WTC11 (cell line): ENCODE measurements around the gene NOD1. TPM values are rescaled to one million over a fixed set of nuclear protein-coding genes. Genes with fewer than 3 reads are reported as not detected.

Experiments used
- ATAC-seq: fragments of 200-7000 bp; cut with Tn5 transposase; 2 replicates; pipeline ENCODE4 v1.10.0; 2021; ENCODE audit warnings: mild to moderate bottlenecking, moderate library complexity
- CTCF ChIA-PET: fragments of 300-600 bp; sonication (Branson Sonifier 250); formaldehyde crosslinking; loops from one replicate; lab custom pipeline; 2021; ENCODE audit warnings: antibody characterized with exemption; lab: Charles Lee
- POLR2A ChIA-PET: fragments of 350-600 bp; sonication (Branson Sonifier 250); formaldehyde crosslinking; loops from one replicate; lab custom pipeline; 2021; ENCODE audit warnings: antibody characterized with exemption; lab: Charles Lee
- DNase-seq: peaks from one replicate; pipeline ENCODE4 v3.0.0; 2021; ENCODE audit warnings: low spot score
- H3K27ac Mint-ChIP-seq: 2 replicates; pipeline ENCODE4 v1.8.0; 2021; ENCODE audit warnings: mixed read lengths
- H3K27me3 Mint-ChIP-seq: 2 replicates; pipeline ENCODE4 v1.8.0; 2021; ENCODE audit warnings: low read depth, mild to moderate bottlenecking, moderate library complexity, mixed read lengths
- H3K36me3 Mint-ChIP-seq: 2 replicates; pipeline ENCODE4 v1.8.0; 2021; ENCODE audit warnings: mixed read lengths
- H3K4me1 Mint-ChIP-seq: 2 replicates; pipeline ENCODE4 v1.8.0; 2022; ENCODE audit warnings: mixed read lengths
- H3K4me3 Mint-ChIP-seq: 2 replicates; pipeline ENCODE4 v1.8.0; 2021; ENCODE audit warnings: mild to moderate bottlenecking, moderate library complexity, mixed read lengths
- H3K9me3 Mint-ChIP-seq: 2 replicates; pipeline ENCODE4 v1.8.0; 2021; ENCODE audit warnings: mixed read lengths
- EMX1 ChIP-seq: fragments of 250-450 bp; sonication (Bioruptor Pico); IDR thresholded peaks from 2 replicates; pipeline ENCODE4 v1.8.0; 2021; ENCODE audit warnings: mild to moderate bottlenecking
- ESRRA ChIP-seq: sonication (generic); formaldehyde crosslinking; IDR thresholded peaks from 2 replicates; pipeline ENCODE4 v1.8.1; 2022; ENCODE audit warnings: mild to moderate bottlenecking, missing genetic modification reagents, borderline replicate concordance
- FOXJ3 ChIP-seq: sonication (generic); formaldehyde crosslinking; IDR thresholded peaks from 2 replicates; pipeline ENCODE4 v1.9.0; 2021; ENCODE audit warnings: missing genetic modification reagents, mild to moderate bottlenecking, borderline replicate concordance
- GRHL2 ChIP-seq: fragments of 250-450 bp; sonication (Bioruptor Pico); IDR thresholded peaks from 2 replicates; pipeline ENCODE4 v1.8.0; 2022; ENCODE audit warnings: mild to moderate bottlenecking, moderate library complexity; ENCODE audit not compliant: insufficient replicate concordance, severe bottlenecking
- JUN ChIP-seq: sonication (generic); formaldehyde crosslinking; IDR thresholded peaks from 2 replicates; pipeline ENCODE4 v1.8.0; 2023; ENCODE audit warnings: mild to moderate bottlenecking, missing genetic modification reagents
- NFYB ChIP-seq: sonication (generic); formaldehyde crosslinking; conservative IDR thresholded peaks from 2 replicates; pipeline ENCODE4 v1.8.0; 2022; ENCODE audit warnings: low read depth, missing genetic modification reagents
- NR1H2 ChIP-seq: sonication (generic); formaldehyde crosslinking; IDR thresholded peaks from 2 replicates; pipeline ENCODE4 v1.9.0; 2021; ENCODE audit warnings: mild to moderate bottlenecking, moderate library complexity, missing genetic modification reagents
- RORB ChIP-seq: fragments of 250-450 bp; sonication (Bioruptor Pico); IDR thresholded peaks from 2 replicates; pipeline ENCODE4 v1.9.0; 2021; ENCODE audit warnings: mild to moderate bottlenecking
- SP1 ChIP-seq: sonication (generic); formaldehyde crosslinking; conservative IDR thresholded peaks from 2 replicates; pipeline ENCODE4 v1.8.1; 2022; ENCODE audit warnings: missing genetic modification reagents
- ZBTB21 ChIP-seq: sonication (generic); formaldehyde crosslinking; IDR thresholded peaks from 2 replicates; pipeline ENCODE4 v1.8.1; 2023; ENCODE audit warnings: mild to moderate bottlenecking, missing genetic modification reagents, borderline replicate concordance
- ZNF121 ChIP-seq: sonication (generic); formaldehyde crosslinking; IDR thresholded peaks from 2 replicates; pipeline ENCODE4 v1.8.0; 2023; ENCODE audit warnings: missing genetic modification reagents
- ZNF138 ChIP-seq: sonication (generic); formaldehyde crosslinking; conservative IDR thresholded peaks from 2 replicates; pipeline ENCODE4 v1.8.1; 2022; ENCODE audit warnings: mild to moderate bottlenecking, moderate library complexity, missing genetic modification reagents
- ZNF232 ChIP-seq: sonication (generic); formaldehyde crosslinking; IDR thresholded peaks from 2 replicates; pipeline ENCODE4 v1.8.0; 2022; ENCODE audit warnings: mild to moderate bottlenecking, missing genetic modification reagents
- total RNA-seq: library from RNA; stranded (reverse); gene quantifications from 3 replicates; pipeline ENCODE4 v1.2.3, GENCODE V29; 2021
- TF ChIP-seq, protein P1 (sequence below): sonication (generic); formaldehyde crosslinking; IDR thresholded peaks from 2 replicates; pipeline ENCODE4 v1.8.0; 2023; ENCODE audit warnings: missing genetic modification reagents, mild to moderate bottlenecking, borderline replicate concordance
- TF ChIP-seq, protein P2 (sequence below): sonication (generic); formaldehyde crosslinking; IDR thresholded peaks from 2 replicates; pipeline ENCODE4 v1.8.0; 2022; ENCODE audit warnings: mild to moderate bottlenecking, missing genetic modification reagents
- TF ChIP-seq, protein P3 (sequence below): sonication (generic); formaldehyde crosslinking; IDR thresholded peaks from 2 replicates; pipeline ENCODE4 v1.8.1; 2022; ENCODE audit warnings: low read depth, mild to moderate bottlenecking, moderate library complexity, missing genetic modification reagents, borderline replicate concordance
- TF ChIP-seq, protein P4 (sequence below): fragments of 250-450 bp; sonication (Bioruptor Pico); IDR thresholded peaks from 2 replicates; pipeline ENCODE4 v1.9.0; 2021; ENCODE audit warnings: mild to moderate bottlenecking, borderline replicate concordance
- TF ChIP-seq, protein P5 (sequence below): sonication (generic); formaldehyde crosslinking; IDR thresholded peaks from 2 replicates; pipeline ENCODE4 v1.8.0; 2022; ENCODE audit warnings: missing genetic modification reagents

The NOD1 gene
- total RNA-seq, 1 experiment from 2014 or later, result 6.4 TPM

DNA sequence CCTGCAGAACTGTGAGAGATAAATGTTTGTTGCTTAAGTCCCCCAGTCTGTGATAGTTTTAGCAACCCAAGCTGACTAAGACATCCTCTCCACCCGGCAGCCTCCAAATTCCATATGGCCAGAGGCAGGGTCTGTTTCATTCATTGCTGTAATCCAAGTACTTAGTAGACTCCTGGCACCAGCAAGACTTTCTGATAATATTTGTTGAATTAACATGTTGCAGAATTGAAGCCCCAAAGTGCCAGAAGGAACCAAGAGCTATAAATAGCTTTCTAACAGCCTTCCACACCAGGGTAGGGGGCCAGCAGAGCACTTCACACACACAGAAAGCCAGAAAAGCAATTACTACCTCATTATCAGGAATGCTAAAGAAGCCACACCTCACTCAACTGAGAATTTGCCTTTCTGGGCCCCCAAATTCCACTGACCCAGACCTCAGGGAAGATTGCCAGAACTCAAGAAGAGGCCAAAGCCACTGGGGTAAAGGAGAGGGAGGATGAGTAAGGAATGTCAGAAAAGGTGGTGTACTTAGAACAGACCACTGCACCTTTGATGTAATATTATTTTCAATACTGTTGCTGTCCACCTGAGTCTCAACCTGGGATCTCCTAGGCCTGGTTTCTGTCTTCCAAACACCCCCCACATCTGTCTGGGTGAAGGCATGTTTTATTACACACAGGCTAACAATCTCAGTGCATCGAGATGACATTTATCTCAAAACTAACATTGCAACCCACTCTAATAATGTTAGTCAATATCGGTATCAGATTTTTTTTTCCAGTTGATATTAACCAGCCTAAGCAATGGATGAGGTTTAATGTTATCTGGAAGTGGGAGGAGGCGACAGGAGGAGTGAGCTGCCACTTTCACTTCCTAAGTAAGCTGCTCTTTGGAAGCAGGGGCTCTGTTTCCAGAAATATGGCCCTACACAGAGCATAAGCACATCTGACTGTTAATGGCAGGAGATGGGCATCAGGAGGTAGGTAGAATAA, 5.5 kb downstream of the NOD1 start (continued):
- TF ChIP-seq, protein P1, sequence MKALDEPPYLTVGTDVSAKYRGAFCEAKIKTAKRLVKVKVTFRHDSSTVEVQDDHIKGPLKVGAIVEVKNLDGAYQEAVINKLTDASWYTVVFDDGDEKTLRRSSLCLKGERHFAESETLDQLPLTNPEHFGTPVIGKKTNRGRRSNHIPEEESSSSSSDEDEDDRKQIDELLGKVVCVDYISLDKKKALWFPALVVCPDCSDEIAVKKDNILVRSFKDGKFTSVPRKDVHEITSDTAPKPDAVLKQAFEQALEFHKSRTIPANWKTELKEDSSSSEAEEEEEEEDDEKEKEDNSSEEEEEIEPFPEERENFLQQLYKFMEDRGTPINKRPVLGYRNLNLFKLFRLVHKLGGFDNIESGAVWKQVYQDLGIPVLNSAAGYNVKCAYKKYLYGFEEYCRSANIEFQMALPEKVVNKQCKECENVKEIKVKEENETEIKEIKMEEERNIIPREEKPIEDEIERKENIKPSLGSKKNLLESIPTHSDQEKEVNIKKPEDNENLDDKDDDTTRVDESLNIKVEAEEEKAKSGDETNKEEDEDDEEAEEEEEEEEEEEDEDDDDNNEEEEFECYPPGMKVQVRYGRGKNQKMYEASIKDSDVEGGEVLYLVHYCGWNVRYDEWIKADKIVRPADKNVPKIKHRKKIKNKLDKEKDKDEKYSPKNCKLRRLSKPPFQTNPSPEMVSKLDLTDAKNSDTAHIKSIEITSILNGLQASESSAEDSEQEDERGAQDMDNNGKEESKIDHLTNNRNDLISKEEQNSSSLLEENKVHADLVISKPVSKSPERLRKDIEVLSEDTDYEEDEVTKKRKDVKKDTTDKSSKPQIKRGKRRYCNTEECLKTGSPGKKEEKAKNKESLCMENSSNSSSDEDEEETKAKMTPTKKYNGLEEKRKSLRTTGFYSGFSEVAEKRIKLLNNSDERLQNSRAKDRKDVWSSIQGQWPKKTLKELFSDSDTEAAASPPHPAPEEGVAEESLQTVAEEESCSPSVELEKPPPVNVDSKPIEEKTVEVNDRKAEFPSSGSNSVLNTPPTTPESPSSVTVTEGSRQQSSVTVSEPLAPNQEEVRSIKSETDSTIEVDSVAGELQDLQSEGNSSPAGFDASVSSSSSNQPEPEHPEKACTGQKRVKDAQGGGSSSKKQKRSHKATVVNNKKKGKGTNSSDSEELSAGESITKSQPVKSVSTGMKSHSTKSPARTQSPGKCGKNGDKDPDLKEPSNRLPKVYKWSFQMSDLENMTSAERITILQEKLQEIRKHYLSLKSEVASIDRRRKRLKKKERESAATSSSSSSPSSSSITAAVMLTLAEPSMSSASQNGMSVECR (CRISPR knock-in tag), result no peak
- TF ChIP-seq SP1 (CRISPR knock-in tag) (no peak), ZNF121 (CRISPR knock-in tag) (no peak), FOXJ3 (no peak), GRHL2 (CRISPR knock-in tag) (no peak), NFYB (CRISPR knock-in tag) (no peak), NR1H2 (CRISPR knock-in tag) (no peak), ZNF138 (CRISPR knock-in tag) (no peak)
- TF ChIP-seq, protein P2, sequence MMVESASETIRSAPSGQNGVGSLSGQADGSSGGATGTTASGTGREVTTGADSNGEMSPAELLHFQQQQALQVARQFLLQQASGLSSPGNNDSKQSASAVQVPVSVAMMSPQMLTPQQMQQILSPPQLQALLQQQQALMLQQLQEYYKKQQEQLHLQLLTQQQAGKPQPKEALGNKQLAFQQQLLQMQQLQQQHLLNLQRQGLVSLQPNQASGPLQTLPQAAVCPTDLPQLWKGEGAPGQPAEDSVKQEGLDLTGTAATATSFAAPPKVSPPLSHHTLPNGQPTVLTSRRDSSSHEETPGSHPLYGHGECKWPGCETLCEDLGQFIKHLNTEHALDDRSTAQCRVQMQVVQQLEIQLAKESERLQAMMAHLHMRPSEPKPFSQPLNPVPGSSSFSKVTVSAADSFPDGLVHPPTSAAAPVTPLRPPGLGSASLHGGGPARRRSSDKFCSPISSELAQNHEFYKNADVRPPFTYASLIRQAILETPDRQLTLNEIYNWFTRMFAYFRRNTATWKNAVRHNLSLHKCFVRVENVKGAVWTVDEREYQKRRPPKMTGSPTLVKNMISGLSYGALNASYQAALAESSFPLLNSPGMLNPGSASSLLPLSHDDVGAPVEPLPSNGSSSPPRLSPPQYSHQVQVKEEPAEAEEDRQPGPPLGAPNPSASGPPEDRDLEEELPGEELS, result no peak
- TF ChIP-seq, protein P3, sequence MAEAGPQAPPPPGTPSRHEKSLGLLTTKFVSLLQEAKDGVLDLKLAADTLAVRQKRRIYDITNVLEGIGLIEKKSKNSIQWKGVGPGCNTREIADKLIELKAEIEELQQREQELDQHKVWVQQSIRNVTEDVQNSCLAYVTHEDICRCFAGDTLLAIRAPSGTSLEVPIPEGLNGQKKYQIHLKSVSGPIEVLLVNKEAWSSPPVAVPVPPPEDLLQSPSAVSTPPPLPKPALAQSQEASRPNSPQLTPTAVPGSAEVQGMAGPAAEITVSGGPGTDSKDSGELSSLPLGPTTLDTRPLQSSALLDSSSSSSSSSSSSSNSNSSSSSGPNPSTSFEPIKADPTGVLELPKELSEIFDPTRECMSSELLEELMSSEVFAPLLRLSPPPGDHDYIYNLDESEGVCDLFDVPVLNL (CRISPR knock-in tag), result no peak

DNA sequence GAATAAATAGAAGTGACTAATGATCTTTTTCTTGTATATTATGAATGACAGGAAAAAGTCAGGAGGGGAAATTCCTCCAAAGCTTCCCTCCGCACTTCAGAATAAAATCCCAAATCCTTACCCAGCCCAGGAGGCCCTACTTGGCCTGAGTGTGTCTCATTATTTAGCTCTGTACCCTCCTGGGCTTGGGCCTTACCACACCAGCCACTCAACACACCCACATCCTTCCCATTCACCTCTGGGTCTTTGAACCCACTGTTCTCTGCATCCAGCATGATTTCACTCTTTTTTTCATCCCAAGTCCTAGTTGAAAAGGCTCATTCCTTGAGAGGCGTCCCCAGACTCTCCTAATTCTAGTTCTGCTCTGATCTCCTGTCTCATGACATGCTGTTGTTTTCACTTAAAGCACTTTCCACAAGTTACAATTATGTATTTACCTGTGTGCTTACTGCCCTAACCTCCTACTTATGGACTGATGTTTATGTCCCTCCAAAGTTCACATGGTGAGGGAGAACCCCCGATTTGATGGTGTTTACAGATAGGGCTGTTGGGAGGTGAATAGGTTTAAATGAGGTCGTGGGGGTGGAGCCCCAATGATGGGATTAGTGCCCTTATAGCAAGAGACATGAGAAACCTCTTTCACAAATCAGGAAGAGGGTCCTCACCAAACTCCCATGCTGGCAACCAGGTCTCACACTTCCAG, 6.4 kb downstream of the NOD1 start:
- ChIA-PET CTCF (no interaction called here), POLR2A (no interaction called here)
- ATAC-seq (no peak), DNase-seq (no peak)
- Mint-ChIP-seq H3K9me3 (no peaks in the 10 kb centered on the region), H3K27me3 (peaks cover 5% of the 10 kb centered on the region; the same call in 1 of the 2 replicates), H3K36me3 (no peaks in the 10 kb centered on the region), H3K4me3 (no peak overlapping the region), H3K4me1 (peaks cover 21% of the 10 kb centered on the region), H3K27ac (no peak overlapping the region)
- no peak for TF ChIP-seq ZNF232
- no peak for TF ChIP-seq RORB (CRISPR knock-in tag)
- no peak for TF ChIP-seq JUN
- TF ChIP-seq, protein P4, sequence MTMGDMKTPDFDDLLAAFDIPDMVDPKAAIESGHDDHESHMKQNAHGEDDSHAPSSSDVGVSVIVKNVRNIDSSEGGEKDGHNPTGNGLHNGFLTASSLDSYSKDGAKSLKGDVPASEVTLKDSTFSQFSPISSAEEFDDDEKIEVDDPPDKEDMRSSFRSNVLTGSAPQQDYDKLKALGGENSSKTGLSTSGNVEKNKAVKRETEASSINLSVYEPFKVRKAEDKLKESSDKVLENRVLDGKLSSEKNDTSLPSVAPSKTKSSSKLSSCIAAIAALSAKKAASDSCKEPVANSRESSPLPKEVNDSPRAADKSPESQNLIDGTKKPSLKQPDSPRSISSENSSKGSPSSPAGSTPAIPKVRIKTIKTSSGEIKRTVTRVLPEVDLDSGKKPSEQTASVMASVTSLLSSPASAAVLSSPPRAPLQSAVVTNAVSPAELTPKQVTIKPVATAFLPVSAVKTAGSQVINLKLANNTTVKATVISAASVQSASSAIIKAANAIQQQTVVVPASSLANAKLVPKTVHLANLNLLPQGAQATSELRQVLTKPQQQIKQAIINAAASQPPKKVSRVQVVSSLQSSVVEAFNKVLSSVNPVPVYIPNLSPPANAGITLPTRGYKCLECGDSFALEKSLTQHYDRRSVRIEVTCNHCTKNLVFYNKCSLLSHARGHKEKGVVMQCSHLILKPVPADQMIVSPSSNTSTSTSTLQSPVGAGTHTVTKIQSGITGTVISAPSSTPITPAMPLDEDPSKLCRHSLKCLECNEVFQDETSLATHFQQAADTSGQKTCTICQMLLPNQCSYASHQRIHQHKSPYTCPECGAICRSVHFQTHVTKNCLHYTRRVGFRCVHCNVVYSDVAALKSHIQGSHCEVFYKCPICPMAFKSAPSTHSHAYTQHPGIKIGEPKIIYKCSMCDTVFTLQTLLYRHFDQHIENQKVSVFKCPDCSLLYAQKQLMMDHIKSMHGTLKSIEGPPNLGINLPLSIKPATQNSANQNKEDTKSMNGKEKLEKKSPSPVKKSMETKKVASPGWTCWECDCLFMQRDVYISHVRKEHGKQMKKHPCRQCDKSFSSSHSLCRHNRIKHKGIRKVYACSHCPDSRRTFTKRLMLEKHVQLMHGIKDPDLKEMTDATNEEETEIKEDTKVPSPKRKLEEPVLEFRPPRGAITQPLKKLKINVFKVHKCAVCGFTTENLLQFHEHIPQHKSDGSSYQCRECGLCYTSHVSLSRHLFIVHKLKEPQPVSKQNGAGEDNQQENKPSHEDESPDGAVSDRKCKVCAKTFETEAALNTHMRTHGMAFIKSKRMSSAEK, result no peak
- TF ChIP-seq, protein P5, sequence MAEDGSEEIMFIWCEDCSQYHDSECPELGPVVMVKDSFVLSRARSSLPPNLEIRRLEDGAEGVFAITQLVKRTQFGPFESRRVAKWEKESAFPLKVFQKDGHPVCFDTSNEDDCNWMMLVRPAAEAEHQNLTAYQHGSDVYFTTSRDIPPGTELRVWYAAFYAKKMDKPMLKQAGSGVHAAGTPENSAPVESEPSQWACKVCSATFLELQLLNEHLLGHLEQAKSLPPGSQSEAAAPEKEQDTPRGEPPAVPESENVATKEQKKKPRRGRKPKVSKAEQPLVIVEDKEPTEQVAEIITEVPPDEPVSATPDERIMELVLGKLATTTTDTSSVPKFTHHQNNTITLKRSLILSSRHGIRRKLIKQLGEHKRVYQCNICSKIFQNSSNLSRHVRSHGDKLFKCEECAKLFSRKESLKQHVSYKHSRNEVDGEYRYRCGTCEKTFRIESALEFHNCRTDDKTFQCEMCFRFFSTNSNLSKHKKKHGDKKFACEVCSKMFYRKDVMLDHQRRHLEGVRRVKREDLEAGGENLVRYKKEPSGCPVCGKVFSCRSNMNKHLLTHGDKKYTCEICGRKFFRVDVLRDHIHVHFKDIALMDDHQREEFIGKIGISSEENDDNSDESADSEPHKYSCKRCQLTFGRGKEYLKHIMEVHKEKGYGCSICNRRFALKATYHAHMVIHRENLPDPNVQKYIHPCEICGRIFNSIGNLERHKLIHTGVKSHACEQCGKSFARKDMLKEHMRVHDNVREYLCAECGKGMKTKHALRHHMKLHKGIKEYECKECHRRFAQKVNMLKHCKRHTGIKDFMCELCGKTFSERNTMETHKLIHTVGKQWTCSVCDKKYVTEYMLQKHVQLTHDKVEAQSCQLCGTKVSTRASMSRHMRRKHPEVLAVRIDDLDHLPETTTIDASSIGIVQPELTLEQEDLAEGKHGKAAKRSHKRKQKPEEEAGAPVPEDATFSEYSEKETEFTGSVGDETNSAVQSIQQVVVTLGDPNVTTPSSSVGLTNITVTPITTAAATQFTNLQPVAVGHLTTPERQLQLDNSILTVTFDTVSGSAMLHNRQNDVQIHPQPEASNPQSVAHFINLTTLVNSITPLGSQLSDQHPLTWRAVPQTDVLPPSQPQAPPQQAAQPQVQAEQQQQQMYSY, result no peak
- TF ChIP-seq ESRRA (CRISPR knock-in tag), result no peak
- TF ChIP-seq GRHL2 (CRISPR knock-in tag), result no peak
- TF ChIP-seq ZBTB21 (CRISPR knock-in tag), result no peak
- no peak for TF ChIP-seq EMX1 (CRISPR knock-in tag)
